ENCODE data around the gene TRIM29.

- TF ChIP-seq SUZ12 (IDR thresholded peaks at IDR 0.05; ENCODE audit: extremely low read depth, insufficient read depth, insufficient read length) (no peak), ZNF274 (IDR thresholded peaks at IDR 0.05; ENCODE audit: low read depth, low read length) (no peak), YY1 (IDR thresholded peaks at IDR 0.05; ENCODE audit: insufficient read depth, insufficient read length) (no peak)
Observed at GRCh38 chr11:120106354-120107150, 31.4 kb downstream of the TRIM29 start.
